ENCODE measurements around the gene ORAI3.

The ORAI3 gene

DNA sequence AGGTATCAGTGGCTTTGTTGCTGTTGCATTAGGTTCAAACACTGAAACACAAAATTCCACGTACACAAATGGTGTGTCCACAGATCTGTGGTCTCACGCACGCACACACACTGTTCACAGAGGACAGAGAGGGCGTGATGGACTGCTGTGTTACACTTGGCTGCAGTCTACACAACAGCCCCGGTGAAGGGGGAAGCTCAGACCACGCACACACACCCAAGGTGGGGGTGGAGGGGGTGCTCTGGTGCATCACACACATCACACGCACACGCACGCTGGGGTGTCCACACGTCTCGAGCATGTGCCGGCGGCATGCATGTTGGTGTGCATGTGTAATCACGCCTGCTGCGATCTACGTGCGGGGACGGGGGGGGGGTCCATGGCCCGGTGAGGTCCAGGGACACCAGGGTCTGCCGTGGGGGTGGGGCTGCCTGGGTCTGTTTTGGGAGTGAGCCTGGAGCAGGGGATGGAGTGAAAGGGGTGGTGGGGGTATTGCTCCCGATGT lies 43.5 kb downstream of the ORAI3 start:
- no peak for TF ChIP-seq TCF12 (IDR thresholded peaks at IDR 0.05; ENCODE audit: low read depth)
- no peak for TF ChIP-seq NFIC (IDR thresholded peaks at IDR 0.05)
- no peak for TF ChIP-seq FOXM1 (IDR thresholded peaks at IDR 0.05; ENCODE audit: borderline replicate concordance, low read depth)
- TF ChIP-seq, protein P1, sequence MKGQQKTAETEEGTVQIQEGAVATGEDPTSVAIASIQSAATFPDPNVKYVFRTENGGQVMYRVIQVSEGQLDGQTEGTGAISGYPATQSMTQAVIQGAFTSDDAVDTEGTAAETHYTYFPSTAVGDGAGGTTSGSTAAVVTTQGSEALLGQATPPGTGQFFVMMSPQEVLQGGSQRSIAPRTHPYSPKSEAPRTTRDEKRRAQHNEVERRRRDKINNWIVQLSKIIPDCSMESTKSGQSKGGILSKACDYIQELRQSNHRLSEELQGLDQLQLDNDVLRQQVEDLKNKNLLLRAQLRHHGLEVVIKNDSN (IDR thresholded peaks at IDR 0.05): no peak
- no peak for TF ChIP-seq CREB1 (IDR thresholded peaks at IDR 0.05; ENCODE audit: low read depth)
- TF ChIP-seq EP300 (IDR thresholded peaks at IDR 0.05; ENCODE audit: borderline replicate concordance): no peak
- TF ChIP-seq TAF1 (IDR thresholded peaks at IDR 0.05; ENCODE audit: low read depth): no peak
- TF ChIP-seq EGR1 (IDR thresholded peaks at IDR 0.05): no peak

DNA sequence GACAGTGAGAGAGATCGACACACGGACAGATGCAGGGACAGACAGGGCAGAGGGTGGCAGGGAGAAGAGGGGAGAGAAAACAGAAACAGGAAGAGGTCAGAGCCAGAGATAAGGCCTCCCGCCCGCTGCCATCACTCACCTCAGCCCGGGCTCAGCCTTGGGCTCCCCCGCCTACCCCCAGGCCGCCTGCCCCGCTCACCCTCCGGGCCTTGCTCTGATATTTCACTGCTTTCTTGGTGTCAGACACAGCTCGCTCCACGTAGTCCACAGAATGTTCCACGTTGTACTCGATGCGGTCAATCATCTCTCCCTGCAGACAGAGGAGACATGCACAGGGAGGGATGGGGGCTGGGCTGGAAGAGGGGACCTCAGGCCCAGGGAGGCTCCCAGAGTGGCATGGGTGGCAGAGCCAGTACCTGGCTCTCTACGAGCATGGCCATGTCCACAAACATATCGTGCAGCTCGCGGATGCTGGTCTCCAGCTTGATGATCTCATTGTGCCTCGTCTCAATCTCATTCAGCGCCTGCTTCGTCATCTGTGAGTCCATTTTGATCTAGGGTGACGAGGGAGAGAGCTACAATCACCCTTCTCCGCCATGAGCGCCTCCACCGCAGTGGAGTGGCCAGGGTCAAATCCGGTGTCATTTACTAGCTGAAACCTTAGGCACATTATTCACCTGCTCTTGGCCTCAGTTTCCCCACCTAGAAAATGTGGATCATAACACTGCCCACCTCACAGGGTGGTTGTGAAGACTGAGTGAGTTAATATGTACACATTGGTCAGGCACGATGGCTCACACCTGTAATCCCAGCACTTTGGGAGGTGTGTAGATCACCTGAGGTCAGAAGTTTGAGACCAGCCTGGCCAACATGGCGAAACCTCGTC lies 44.3 kb downstream of the ORAI3 start:
- TF ChIP-seq ZBTB7A (IDR thresholded peaks at IDR 0.05; ENCODE audit: low read depth) (no peak), YY1 (IDR thresholded peaks at IDR 0.05; ENCODE audit: low read depth) (no peak), EP300 (IDR thresholded peaks at IDR 0.05; ENCODE audit: borderline replicate concordance) (no peak), TEAD4 (IDR thresholded peaks at IDR 0.05) (no peak), TAF1 (IDR thresholded peaks at IDR 0.05; ENCODE audit: low read depth) (no peak), TCF12 (IDR thresholded peaks at IDR 0.05; ENCODE audit: low read depth) (no peak), RAD21 (IDR thresholded peaks at IDR 0.05; ENCODE audit: low read depth) (no peak), CREB1 (IDR thresholded peaks at IDR 0.05; ENCODE audit: low read depth) (no peak), NFIC (IDR thresholded peaks at IDR 0.05) (no peak), FOXM1 (IDR thresholded peaks at IDR 0.05; ENCODE audit: borderline replicate concordance, low read depth) (no peak), EGR1 (IDR thresholded peaks at IDR 0.05) (no peak)
- TF ChIP-seq, protein P1 (IDR thresholded peaks at IDR 0.05): no peak
- TF ChIP-seq, protein P2, sequence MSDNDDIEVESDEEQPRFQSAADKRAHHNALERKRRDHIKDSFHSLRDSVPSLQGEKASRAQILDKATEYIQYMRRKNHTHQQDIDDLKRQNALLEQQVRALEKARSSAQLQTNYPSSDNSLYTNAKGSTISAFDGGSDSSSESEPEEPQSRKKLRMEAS (IDR thresholded peaks at IDR 0.05): no peak
- TF ChIP-seq, protein P3, sequence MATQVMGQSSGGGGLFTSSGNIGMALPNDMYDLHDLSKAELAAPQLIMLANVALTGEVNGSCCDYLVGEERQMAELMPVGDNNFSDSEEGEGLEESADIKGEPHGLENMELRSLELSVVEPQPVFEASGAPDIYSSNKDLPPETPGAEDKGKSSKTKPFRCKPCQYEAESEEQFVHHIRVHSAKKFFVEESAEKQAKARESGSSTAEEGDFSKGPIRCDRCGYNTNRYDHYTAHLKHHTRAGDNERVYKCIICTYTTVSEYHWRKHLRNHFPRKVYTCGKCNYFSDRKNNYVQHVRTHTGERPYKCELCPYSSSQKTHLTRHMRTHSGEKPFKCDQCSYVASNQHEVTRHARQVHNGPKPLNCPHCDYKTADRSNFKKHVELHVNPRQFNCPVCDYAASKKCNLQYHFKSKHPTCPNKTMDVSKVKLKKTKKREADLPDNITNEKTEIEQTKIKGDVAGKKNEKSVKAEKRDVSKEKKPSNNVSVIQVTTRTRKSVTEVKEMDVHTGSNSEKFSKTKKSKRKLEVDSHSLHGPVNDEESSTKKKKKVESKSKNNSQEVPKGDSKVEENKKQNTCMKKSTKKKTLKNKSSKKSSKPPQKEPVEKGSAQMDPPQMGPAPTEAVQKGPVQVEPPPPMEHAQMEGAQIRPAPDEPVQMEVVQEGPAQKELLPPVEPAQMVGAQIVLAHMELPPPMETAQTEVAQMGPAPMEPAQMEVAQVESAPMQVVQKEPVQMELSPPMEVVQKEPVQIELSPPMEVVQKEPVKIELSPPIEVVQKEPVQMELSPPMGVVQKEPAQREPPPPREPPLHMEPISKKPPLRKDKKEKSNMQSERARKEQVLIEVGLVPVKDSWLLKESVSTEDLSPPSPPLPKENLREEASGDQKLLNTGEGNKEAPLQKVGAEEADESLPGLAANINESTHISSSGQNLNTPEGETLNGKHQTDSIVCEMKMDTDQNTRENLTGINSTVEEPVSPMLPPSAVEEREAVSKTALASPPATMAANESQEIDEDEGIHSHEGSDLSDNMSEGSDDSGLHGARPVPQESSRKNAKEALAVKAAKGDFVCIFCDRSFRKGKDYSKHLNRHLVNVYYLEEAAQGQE (IDR thresholded peaks at IDR 0.05; ENCODE audit: low read depth): no peak

DNA sequence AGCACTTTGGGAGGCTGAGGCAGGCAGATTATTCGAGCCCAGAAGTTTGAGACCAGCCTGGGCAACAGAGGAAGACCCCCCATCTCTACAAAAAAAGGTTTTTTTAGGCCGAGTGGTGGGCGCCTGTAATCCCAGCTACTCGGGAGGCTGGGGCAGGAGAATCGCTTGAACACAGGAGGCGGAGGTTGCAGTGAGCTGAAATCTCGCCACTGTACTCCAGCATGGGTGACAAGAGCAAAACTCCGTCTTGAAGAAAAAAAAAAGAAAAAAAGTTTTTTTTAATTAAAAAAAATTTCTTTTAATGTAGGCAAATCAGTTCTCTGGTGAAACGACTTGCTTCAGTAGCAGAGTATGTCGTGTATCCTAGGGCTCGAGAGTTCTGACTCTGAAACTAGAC lies 47.1 kb downstream of the ORAI3 start:
- TF ChIP-seq TCF12 (IDR thresholded peaks at IDR 0.05; ENCODE audit: low read depth): no peak
- TF ChIP-seq, protein P2 (IDR thresholded peaks at IDR 0.05): no peak
- TF ChIP-seq CEBPB (IDR thresholded peaks at IDR 0.05): no peak
- TF ChIP-seq, protein P1 (IDR thresholded peaks at IDR 0.05): no peak
- TF ChIP-seq ZBTB7A (IDR thresholded peaks at IDR 0.05; ENCODE audit: low read depth): no peak
- TF ChIP-seq, protein P3 (IDR thresholded peaks at IDR 0.05; ENCODE audit: low read depth): no peak
- no peak for TF ChIP-seq EGR1 (IDR thresholded peaks at IDR 0.05)
- no peak for TF ChIP-seq CREB1 (IDR thresholded peaks at IDR 0.05; ENCODE audit: low read depth)
- no peak for TF ChIP-seq NFIC (IDR thresholded peaks at IDR 0.05)
- no peak for TF ChIP-seq EP300 (IDR thresholded peaks at IDR 0.05; ENCODE audit: borderline replicate concordance)
- no peak for TF ChIP-seq RAD21 (IDR thresholded peaks at IDR 0.05; ENCODE audit: low read depth)

DNA sequence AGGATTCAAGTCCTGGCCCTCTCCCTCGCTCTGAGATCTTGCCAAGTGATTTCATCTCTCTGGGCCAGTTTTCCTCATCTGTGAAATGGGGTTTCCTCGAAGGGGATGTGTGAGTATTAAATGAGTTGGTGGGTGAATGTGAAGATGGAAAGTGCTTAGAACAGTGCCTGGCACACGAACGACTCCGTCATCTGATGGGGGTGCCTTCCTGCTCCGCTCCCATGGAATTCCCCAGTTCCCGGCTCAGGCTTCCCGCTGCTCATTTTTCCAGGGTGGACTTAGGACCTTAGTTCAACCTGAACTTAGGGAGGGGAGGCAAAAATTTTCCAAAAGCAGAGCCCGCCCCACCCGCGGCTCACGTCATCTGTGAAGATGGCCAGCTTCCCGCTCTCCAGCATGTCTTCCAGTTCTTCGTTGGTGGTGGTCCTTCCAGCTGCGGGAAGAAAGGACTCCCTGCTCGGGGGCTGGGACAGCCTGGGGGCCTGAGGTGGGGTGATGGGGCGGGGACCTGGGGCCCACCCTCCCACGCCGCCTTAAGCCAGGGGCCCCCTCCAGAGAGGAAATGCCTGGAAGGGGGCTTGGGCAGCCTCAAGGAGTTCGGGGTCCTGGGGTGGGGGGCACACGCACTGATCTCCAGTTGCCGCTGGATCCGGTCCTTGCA lies 47.6 kb downstream of the ORAI3 start:
- TF ChIP-seq RAD21 (IDR thresholded peaks at IDR 0.05; ENCODE audit: low read depth) (no peak), ZBTB7A (IDR thresholded peaks at IDR 0.05; ENCODE audit: low read depth) (peak; percentile 18; the same call in 1 of the 2 replicates)

Data from Ishikawa (cell line).